Measurements from ENCODE around the gene CCDC18. TPM values are rescaled to one million over a fixed set of nuclear protein-coding genes. Genes with fewer than 3 reads are reported as not detected.

Gene CCDC18
- total RNA-seq, 1 donor from 2014 or later: 16.9 TPM

DNA sequence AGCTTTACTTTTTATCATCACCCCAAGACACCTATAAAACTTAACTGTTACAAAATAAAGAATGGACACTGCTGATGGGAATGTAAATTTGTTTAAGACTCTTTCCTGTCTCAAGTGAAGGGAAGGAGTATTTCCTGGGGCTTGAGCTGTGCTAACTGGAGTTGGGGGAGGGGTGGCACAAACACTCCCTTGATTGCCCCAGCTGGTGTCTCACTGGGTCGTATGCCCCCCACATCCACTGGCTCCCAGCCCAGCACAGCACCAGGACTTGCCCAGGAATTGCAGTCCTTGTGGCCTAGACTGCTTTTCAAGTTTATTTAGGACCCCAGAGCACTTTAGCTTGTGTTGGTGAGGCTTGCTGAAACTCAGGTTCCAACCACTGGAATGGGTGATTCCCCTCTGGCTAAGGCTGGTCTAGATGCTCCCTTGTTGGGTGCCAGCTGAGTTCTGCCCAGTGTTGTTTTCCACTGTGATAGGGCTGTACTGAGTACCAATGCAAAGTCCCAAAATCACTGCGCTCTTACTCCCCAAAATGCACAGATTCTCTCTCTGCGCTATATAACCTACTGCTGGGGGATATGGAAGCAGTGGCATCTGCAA, 116.1 kb downstream of the CCDC18 start:
- TF ChIP-seq, protein P1, sequence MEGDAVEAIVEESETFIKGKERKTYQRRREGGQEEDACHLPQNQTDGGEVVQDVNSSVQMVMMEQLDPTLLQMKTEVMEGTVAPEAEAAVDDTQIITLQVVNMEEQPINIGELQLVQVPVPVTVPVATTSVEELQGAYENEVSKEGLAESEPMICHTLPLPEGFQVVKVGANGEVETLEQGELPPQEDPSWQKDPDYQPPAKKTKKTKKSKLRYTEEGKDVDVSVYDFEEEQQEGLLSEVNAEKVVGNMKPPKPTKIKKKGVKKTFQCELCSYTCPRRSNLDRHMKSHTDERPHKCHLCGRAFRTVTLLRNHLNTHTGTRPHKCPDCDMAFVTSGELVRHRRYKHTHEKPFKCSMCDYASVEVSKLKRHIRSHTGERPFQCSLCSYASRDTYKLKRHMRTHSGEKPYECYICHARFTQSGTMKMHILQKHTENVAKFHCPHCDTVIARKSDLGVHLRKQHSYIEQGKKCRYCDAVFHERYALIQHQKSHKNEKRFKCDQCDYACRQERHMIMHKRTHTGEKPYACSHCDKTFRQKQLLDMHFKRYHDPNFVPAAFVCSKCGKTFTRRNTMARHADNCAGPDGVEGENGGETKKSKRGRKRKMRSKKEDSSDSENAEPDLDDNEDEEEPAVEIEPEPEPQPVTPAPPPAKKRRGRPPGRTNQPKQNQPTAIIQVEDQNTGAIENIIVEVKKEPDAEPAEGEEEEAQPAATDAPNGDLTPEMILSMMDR (IDR thresholded peaks at IDR 0.05; ENCODE audit: insufficient read depth, low read length, poor library complexity, severe bottlenecking): no peak
- Histone ChIP-seq H3K4me3 (ENCODE audit: low read depth, low read length) (no peak overlapping the region), H3K27me3 (ENCODE audit: control insufficient read depth, insufficient read depth, low read length) (no peaks in the 10 kb centered on the region), H3K36me3 (ENCODE audit: control insufficient read depth, insufficient read depth, low read length) (no peaks in the 10 kb centered on the region)
- no peak for DNase-seq (ENCODE audit: low read depth)

GRCh38 chr1:93301131-93301530, 120.6 kb downstream of the CCDC18 start:
- DNase-seq (ENCODE audit: low read depth): no peak
- TF ChIP-seq, protein P1 (IDR thresholded peaks at IDR 0.05; ENCODE audit: insufficient read depth, low read length, poor library complexity, severe bottlenecking): no peak
- Histone ChIP-seq H3K36me3 (ENCODE audit: control insufficient read depth, insufficient read depth, low read length) (no peaks in the 10 kb centered on the region), H3K27me3 (ENCODE audit: control insufficient read depth, insufficient read depth, low read length) (no peaks in the 10 kb centered on the region), H3K4me3 (ENCODE audit: low read depth, low read length) (no peak overlapping the region)

DNA sequence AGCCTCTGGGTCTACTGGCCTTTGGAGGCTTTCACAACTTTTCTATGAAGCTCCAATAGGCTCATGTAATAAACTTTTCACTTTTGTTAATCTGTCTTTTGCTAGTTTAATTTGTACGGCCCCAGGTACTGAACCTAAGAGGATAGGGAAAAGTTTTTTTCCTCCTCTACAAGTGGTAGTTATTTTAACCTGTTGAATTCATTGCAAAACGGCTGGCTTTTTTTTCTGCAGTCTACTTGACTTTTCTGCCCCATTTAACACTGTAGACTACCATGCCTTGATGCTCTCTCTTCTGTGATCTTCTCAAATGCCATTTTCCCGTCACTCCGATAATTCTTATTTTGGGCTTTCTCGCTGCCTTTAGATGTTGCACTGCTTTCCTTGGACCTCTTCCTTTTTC, 121.6 kb downstream of the CCDC18 start:
- H3K4me3 ChIP-seq (ENCODE audit: low read depth, low read length): no peak overlapping the region
- H3K36me3 ChIP-seq (ENCODE audit: control insufficient read depth, insufficient read depth, low read length): no peaks in the 10 kb centered on the region
- no peaks in the 10 kb centered on the region for H3K27me3 ChIP-seq (ENCODE audit: control insufficient read depth, insufficient read depth, low read length)
- DNase-seq (ENCODE audit: low read depth): no peak
- TF ChIP-seq, protein P1 (IDR thresholded peaks at IDR 0.05; ENCODE audit: insufficient read depth, low read length, poor library complexity, severe bottlenecking): no peak

- DNase-seq (ENCODE audit: low read depth): peak; percentile 29
- Histone ChIP-seq H3K4me3 (ENCODE audit: low read depth, low read length) (no peak overlapping the region), H3K36me3 (ENCODE audit: control insufficient read depth, insufficient read depth, low read length) (no peaks in the 10 kb centered on the region), H3K27me3 (ENCODE audit: control insufficient read depth, insufficient read depth, low read length) (no peaks in the 10 kb centered on the region)
- TF ChIP-seq, protein P1 (IDR thresholded peaks at IDR 0.05; ENCODE audit: insufficient read depth, low read length, poor library complexity, severe bottlenecking): peak; percentile 85
Measured at GRCh38 chr1:93304716-93305138, 124.2 kb downstream of the CCDC18 start.

DNA sequence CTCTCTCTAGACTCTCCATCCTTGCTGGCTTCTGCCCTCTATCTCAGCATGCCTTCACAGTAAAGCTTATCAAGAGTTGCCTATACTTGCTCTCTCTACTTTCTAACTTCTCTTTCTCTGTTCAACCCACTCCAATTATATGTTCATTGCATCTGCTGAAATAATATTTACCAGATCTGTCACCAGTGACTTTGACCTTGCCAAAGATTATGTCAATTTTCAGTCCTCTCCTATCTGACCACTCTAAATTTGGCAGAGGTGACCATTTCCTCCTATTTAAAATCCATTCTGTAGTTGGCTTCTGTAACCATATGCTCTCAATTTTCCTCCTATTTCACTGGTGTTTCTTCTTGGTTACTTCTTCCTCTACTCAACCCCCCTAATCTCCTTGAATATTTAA, 126.4 kb downstream of the CCDC18 start:
- no peak for DNase-seq (ENCODE audit: low read depth)
- Histone ChIP-seq H3K36me3 (ENCODE audit: control insufficient read depth, insufficient read depth, low read length) (no peaks in the 10 kb centered on the region), H3K27me3 (ENCODE audit: control insufficient read depth, insufficient read depth, low read length) (no peaks in the 10 kb centered on the region), H3K4me3 (ENCODE audit: low read depth, low read length) (no peak overlapping the region)
- TF ChIP-seq, protein P1 (IDR thresholded peaks at IDR 0.05; ENCODE audit: insufficient read depth, low read length, poor library complexity, severe bottlenecking): no peak

DNA sequence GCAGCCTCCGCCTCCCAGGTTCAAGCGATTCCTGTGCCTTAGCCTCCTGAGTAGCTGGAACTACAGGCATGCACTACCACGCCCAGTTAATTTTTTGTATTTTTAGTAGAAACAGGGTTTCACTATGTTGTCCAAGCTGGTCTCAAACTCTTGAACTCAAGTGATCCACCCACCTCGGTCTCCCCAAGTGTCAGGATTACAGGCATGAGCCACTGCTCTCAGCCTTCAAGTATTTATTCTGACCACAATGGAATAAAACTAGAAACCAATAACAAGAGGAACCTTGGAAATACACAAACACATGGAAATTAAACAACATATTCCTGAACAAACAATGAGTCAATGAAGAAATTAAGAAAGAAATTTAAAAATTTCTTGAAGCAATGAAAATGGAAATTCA, 132.5 kb downstream of the CCDC18 start:
- TF ChIP-seq, protein P1 (IDR thresholded peaks at IDR 0.05; ENCODE audit: insufficient read depth, low read length, poor library complexity, severe bottlenecking): no peak
- Histone ChIP-seq H3K4me3 (ENCODE audit: low read depth, low read length) (no peak overlapping the region), H3K36me3 (ENCODE audit: control insufficient read depth, insufficient read depth, low read length) (no peaks in the 10 kb centered on the region), H3K27me3 (ENCODE audit: control insufficient read depth, insufficient read depth, low read length) (no peaks in the 10 kb centered on the region)
- no peak for DNase-seq (ENCODE audit: low read depth)
